Measurements from ENCODE around the gene UGT8.
"Not testable (repeated sequence)": the region's sequence is repeated elsewhere in the genome, so short reads cannot be mapped to it uniquely, and the experiment has no call there.

Gene UGT8

DNA sequence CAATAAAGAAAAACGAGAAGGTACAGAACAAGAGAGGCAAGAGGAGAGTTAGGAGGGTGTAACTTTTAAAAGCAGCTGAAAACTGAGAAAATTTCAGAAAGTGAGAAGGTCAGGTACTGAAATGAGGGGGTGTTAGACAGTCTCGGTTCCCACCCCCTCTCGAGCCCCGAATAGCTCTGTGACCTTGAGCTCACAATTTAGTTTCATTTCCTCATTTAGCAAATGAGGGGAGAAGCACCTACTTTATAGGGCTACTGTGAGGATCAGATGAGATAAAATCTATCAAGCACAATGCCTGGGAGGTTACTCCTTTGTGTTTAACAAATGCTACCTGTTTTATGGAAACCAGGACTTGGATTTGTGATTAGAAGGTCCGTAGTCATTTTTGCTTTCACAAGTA, 4.9 kb downstream of the UGT8 start:
- DNase-seq (ENCODE audit: low read depth in 2 of 2) = no peak

GRCh38 chr4:114606245-114606644, 7.6 kb downstream of the UGT8 start:
- DNase-seq (ENCODE audit: low read depth in 2 of 2) = no peak

DNA sequence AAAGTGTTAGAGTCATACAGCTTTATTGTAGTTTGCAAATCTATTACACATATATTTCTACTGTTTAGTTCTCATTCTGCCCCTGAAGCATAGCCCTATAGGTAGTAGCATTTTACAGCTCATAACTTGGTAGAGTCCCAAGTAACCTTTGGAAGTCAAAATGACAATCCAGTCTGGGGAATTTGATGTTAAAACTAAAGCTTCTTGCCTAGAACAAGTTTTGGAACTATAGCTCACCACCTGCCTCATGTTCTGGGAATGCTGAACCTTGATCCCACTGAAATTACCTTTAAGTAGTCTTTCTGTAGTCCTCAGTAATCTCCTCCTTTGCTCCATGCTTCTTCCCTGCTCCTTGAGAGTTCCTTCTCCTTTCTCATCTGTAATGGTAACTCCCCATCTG, 8.4 kb downstream of the UGT8 start:
- no peak for DNase-seq (ENCODE audit: low read depth in 2 of 2)

GRCh38 chr4:114613560-114613959, 15.0 kb downstream of the UGT8 start:
- DNase-seq (ENCODE audit: low read depth in 2 of 2) = no peak

GRCh38 chr4:114615435-114615834, 16.8 kb downstream of the UGT8 start:
- no peak for DNase-seq (ENCODE audit: low read depth in 2 of 2)

DNA sequence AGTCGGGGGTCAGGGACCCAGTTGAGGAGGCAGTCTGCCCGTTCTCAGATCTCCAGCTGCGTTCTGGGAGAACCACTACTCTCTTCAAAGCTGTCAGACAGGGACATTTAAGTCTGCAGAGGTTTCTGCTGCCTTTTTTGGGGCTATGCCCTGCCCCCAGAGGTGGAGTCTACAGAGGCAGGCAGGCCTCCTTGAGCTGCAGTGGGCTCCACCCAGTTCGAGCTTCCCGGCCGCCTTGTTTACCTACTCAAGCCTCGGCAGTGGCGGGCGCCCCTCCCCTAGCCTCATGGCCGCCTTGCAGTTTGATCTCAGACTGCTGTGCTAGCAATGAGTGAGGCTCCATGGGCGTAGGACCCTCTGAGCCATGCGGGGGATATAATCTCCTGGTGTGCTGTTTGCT, 17.4 kb downstream of the UGT8 start:
- DNase-seq (ENCODE audit: low read depth in 2 of 2) = not testable (repeated sequence)

GRCh38 chr4:114626196-114626595, 27.6 kb downstream of the UGT8 start:
- DNase-seq (ENCODE audit: low read depth in 2 of 2) = no peak

GRCh38 chr4:114636192-114636935, 37.8 kb downstream of the UGT8 start:
- no peak for DNase-seq (ENCODE audit: low read depth in 2 of 2)

DNA sequence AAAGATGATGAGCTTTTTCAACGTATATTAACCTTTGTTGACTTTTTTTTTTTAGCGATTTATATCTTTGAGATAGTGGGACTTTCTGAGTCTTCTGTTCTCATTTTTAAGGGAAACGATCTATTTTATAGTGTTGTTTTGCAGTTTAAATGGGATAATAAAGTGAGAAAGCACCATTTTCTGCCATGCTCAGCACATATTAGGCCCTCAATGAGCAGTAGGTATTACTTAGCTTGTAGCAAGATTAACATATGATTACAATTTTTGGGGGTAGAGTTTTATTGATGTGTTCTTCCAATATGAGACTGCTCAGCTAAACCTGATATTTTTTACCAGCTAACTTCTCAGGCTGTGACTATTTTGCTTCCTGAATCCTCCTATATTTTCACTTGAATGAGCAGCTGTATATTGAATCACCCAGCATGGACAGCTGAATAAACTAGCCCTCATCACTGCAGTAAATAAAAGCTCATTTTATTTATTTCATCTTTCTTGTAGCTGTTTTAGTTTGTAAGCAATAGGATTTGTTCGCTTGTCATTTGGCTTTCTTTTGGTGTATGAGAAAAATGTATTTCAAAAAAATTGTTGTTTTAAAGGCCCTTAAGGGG, 43.7 kb downstream of the UGT8 start:
- no peak for DNase-seq (ENCODE audit: low read depth in 2 of 2)

GRCh38 chr4:114649908-114650307, 51.3 kb downstream of the UGT8 start:
- no peak for DNase-seq (ENCODE audit: low read depth in 2 of 2)

- DNase-seq (ENCODE audit: low read depth in 2 of 2) = no peak
Measured at GRCh38 chr4:114653675-114654074, 55.1 kb downstream of the UGT8 start.

GRCh38 chr4:114654592-114654991, 56.0 kb downstream of the UGT8 start:
- no peak for DNase-seq (ENCODE audit: low read depth in 2 of 2)

GRCh38 chr4:114658179-114658578, 59.6 kb downstream of the UGT8 start:
- no peak for DNase-seq (ENCODE audit: low read depth in 2 of 2)

DNA sequence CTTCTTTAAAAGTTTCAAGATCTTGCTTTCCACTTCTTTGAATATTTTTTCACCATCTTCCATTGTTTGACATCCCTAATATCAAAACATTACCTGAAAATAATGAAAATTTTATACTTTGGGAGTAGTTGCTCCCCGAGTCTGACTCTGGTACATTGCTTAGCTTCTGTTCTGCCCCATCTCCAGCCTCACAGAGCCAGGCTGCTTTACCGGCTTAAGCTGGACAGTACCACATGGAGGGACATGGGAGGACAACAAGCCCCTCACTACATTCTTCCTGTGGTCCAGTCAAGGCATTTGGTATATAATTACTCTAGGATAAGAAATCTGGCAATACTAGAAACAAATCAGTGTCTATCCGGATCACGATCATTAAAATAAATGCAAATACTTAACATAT, 60.2 kb downstream of the UGT8 start:
- DNase-seq (ENCODE audit: low read depth in 2 of 2) = no peak

DNA sequence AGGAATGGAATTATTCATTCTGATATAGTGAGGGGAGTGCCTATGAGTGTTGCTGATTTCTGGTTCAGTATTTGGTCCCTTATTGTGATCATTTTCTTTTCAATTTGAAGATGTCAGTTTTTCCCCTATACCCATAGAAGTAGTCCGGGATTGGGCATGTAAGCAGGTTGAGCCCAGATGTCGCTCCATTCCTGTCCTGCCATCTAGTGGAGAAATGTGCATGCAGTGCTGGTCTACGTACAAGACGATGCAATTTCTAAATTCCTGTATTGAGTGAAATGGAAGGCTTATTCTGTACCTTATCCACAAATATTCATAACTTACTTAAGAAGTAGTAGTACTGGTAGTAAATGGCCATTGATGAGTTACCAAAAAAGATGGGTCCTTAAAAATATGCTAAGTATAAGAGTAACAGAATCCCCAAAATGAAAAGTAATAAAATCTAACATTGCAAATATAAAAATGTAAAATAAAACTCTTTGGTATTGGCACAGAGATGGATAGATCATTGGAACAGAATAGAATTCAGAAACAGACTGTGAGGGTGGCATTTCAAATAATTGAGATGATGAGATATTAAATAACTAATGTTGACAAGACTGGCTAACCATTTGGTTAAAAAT, 60.9 kb downstream of the UGT8 start:
- no peak for DNase-seq (ENCODE audit: low read depth in 2 of 2)

- no peak for DNase-seq (ENCODE audit: low read depth in 2 of 2)
Measured at GRCh38 chr4:114663083-114663482, 64.5 kb downstream of the UGT8 start.

DNA sequence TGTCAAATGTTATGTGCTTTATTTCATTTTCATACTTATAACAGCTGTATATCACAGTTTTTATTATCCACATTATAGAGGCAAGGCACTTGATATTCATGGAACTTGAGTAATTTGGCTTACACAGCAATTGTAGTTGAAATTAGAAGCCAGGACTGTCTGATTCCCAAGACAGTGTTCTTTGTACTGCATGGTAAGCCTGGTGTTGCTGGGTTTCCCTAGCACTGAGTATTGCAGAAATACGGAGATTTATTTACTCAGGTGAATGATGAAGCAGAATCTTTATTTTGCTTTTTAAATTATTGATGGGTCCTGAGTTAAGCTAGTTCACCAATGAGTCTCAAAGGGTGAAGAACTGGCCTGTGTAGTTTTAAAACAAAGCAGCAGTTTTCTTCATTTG, 70.0 kb downstream of the UGT8 start:
- no peak for DNase-seq (ENCODE audit: low read depth in 2 of 2)

GRCh38 chr4:114670733-114671132, 72.1 kb downstream of the UGT8 start:
- DNase-seq (ENCODE audit: low read depth in 2 of 2) = not testable (repeated sequence)

GRCh38 chr4:114673306-114673705, 74.7 kb downstream of the UGT8 start:
- no peak for DNase-seq (ENCODE audit: low read depth in 2 of 2)

DNA sequence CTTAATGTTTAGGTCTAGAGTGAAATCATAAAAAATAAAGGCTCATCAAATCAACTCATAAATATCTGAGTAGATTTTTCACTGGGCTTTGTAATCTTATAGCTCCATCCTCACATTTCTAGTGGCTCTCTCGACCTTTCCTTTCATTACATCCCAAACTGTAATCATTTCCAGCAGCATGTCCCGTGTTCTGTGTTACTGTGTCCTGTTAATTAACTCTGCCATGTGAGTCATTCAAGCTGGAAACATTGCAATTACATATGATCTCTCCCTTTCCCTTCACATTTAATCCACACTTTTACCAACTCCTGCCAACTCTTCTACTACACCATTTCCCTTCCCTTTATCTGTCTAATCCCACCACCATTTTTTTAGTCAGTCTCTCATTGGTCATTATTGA, 75.5 kb downstream of the UGT8 start:
- no peak for DNase-seq (ENCODE audit: low read depth in 2 of 2)

DNA sequence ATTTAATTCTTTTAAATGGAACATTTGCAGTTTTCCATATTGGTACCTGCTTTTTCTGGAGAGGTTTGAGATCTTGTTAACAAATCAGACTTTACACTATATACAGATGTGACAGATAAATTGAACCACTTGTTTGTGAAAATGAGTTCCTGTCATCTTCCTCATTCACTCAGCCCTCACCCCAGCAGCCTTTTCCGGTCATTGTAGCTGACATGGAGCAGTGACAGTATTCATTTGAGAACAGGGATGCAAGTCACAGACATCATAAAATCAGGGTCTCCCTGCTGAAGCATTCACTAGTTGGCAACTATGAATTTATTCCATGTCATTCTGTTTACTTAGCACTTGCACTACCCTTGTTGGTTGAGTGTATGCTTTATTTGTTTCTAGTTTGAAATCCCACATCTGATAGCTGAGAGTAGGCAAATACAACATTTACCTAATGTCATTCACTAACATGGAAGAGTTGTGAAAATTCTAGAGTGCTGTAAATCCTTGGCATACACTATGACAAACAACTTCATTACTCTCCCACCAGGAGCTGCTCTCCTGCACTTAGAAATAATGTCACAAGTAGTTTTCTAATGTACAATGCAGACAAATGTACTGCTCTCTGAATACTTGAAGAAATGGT, 78.9 kb downstream of the UGT8 start:
- DNase-seq (ENCODE audit: low read depth in 2 of 2) = no peak

- no peak for DNase-seq (ENCODE audit: low read depth in 2 of 2)
Measured at GRCh38 chr4:114684462-114684861, 85.9 kb downstream of the UGT8 start.

DNA sequence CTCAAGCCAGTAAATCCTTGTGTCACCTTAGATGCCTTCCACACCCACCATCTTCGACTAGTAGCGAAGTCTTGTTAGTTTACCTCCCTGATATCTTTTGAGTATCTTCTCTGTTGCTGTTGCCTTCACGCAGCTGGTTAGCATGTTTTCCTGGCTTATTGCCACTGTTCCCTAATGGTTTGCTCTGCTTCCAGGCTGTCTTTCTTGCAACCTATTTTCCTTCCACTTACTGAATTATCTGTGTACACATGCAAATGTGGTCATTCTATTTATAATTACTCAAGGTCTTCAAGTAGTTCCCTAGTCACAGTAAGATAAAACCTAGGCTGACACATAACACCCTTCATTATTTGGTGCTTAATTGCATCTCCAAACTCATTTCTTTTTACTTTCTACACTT, 89.5 kb downstream of the UGT8 start:
- DNase-seq (ENCODE audit: low read depth in 2 of 2) = no peak
